NOMO-1 treated with DMSO at 0.1 percent for 48 hours (cell line): ENCODE measurements around the gene SLC35B4.
"Not testable (repeated sequence)": the region's sequence is repeated elsewhere in the genome, so short reads cannot be mapped to it uniquely, and the experiment has no call there.

Experiments used
- DNase-seq: peaks from one replicate; lab custom pipeline; 2025; ENCODE audit not compliant: unreplicated experiment; lab: John Stamatoyannopoulos, UW

The SLC35B4 gene

GRCh38 chr7:134332892-134333291 lies 16.2 kb upstream of the SLC35B4 start:
- DNase-seq, result no peak

DNA sequence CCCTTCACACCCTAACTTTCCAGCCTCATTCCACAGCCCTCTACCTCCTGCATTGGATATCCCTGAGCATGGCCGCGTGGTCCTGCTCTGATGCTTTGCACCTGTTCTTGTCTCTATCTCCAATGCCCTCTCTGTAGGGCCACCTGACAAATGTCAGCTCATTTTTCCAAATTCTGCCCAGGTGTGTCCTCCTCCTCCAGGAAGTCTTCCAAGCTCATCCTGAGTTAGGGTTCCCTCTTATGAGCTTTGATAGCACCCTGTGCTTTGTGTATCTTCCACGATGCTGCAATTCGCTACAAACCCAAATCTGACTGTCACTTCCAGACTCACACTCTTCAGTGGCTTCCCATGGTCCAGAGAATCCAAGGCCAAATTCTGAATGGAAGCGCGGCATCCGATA lies 14.7 kb upstream of the SLC35B4 start:
- DNase-seq, result no peak

GRCh38 chr7:134330974-134331373 lies 14.2 kb upstream of the SLC35B4 start:
- DNase-seq, result no peak

GRCh38 chr7:134329614-134330346 lies 13.1 kb upstream of the SLC35B4 start:
- no peak for DNase-seq

DNA sequence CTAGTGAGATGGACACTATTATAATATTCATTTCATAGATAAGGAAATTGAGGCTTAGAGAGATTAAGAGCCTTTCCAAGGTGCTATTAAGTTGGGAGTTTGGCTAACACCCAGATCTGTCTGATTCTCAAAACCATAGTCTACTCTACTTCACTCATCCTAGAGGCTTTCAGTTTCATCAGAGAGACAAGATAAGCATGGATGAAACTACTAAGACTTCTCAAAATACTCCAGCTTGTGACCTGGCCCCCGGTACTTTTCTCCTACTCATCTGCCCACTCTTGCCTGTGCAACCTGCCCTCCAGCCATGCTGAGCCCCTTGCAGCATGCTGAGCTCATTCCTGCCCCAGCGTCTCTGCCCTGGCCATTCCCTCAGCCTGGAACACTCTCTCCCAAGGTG lies 12.2 kb upstream of the SLC35B4 start:
- DNase-seq, result no peak

DNA sequence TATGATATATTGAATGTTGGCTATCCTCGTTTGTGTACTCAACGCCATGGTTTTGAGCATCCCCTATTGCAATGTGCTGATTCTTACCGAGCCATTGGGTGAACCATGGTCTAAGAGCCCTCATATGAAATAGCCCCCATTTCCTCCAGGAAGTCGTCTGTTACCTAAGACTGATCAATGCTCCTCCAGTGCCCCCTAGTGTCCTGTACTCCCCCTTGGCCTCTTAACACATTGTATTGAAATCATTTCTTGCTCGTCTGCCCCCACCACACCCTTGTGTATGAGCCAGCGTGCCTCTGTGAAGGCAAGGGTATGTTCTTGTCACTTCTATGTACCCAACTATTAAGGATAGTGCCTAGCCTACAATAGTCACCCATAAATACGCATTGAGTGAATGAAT lies 11.2 kb upstream of the SLC35B4 start:
- peak; percentile 51 for DNase-seq

DNA sequence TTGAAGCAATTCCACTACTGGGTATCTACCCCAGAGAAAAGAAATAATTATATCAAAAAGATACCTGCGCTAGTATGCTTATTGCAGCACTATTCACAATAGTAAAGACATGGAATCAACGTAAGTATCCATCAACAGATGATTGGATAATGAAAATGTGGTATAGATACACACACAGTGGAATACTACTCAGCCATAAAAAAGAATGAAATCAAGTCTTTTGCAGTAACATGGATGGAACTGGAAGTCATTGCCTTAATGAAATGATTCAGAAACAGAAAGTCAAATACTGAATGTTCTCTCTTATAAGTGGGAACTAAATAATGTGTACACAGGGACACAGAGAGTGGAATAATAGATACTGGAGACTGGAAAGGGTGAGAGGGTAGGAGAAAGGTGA lies 7.4 kb upstream of the SLC35B4 start:
- no peak for DNase-seq

- no peak for DNase-seq
These were observed 3.5 kb upstream of the SLC35B4 start for GRCh38 chr7:134320201-134320600.

DNA sequence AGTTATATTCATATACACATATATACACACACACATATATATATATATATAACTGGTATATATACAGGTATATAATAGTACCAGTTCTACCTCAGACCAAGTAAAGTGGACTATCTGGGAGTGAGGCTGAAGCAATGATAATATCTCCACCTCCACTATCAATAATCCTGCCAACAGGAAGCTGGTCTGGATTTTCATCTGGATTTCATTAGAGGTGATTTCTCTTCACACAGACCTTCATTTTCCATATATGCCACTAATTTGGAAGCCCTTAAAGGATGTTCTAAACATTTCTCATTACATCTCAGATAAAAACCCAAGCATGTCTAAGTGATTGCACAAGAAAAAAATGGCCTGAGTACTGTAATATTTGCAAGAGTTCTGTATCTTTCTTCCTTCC lies 1.7 kb upstream of the SLC35B4 start:
- DNase-seq, result no peak

- DNase-seq, result no peak
These were observed 704 bp upstream of the SLC35B4 start for GRCh38 chr7:134317434-134317833.

- DNase-seq, result peak; percentile 8
These were observed 821 bp downstream of the SLC35B4 start for GRCh38 chr7:134315679-134316538.

GRCh38 chr7:134313543-134313942 lies 3.2 kb downstream of the SLC35B4 start:
- DNase-seq, result no peak

GRCh38 chr7:134312717-134313116 lies 4.0 kb downstream of the SLC35B4 start:
- DNase-seq, result no peak

GRCh38 chr7:134311807-134312206 lies 4.9 kb downstream of the SLC35B4 start:
- DNase-seq, result no peak

- DNase-seq, result no peak
These were observed 8.2 kb downstream of the SLC35B4 start for GRCh38 chr7:134308548-134308947.

DNA sequence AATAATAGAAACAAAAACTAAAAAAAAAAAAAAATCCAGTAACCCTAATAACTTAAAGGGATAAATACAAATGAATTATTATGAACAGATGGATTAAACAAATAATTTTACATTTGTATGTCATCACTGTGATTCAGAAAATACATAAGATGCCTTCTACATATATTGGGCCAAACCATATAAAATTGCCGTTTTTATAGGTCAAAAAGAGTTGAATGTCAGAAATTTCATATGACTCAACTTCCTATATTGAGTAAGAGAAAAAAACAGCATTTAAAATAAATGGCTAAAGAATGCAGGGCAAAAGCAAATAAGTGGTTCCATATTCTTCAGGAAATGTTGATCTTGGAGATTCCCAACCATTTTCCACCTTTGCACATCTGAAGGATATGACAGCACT lies 9.4 kb downstream of the SLC35B4 start:
- peak; percentile 9 for DNase-seq

- no peak for DNase-seq
These were observed 14.6 kb downstream of the SLC35B4 start for GRCh38 chr7:134302120-134302519.

DNA sequence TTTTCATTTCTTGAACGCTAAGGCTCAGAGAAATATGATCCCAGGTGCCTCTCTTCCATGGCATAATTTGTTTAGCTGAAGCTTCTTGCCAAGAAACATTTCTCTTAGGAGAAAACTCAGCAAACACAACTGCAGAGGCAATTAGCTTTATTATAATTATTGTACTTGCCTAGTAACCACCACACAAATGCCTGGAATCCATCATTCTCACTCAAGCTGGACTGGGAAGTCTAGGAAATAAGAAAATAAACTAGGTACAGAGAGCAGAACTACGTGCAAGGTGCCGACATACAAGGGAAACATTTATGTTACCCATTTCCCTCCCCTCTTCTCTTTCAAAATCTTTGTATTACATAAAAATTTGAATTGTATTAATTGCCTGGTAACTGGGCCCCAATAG lies 15.1 kb downstream of the SLC35B4 start:
- no peak for DNase-seq

- no peak for DNase-seq
These were observed 15.7 kb downstream of the SLC35B4 start for GRCh38 chr7:134300988-134301387.

GRCh38 chr7:134298902-134299683 lies 17.6 kb downstream of the SLC35B4 start:
- no peak for DNase-seq

DNA sequence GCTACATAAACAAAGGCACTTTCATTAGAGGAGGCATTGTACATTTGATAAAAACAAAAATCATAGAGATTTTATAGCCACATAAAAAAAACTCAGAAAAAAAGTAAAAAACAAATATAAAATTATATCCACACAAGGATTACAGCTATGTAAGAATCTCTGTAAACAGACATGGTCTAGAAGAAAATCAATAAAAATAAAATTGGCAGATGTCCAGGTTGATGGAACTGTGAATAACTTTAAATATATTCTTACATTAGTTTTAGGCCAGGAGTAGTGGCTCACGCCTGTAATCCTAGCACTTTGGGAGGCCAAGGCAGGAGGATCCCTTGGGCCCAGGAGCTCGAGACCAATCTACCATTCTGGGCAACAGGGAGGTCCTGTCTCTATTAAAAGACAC lies 19.2 kb downstream of the SLC35B4 start:
- DNase-seq, result no peak

DNA sequence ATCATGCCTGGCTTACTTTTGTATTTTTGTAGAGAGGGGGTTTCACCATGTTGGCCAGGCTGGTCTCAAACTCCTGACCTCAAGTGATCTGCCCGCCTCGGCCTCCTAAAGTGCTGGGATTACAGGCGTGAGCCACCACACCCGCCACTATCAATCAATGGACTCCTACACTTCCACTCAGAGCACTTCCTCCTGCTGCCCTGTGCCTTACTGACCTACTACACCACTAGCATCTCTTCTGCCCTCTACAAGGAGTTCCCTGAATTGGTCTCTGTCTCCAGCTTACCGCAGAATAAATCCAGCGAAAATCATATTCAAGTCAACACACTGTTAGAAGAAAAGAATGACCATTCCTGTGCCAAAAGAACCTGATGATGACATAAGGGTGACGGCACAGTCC lies 20.7 kb downstream of the SLC35B4 start:
- DNase-seq, result not testable (repeated sequence)
